Skin of body (tissue), 2 donors: ENCODE measurements around the gene MAP3K20. TPM values are rescaled to one million over a fixed set of nuclear protein-coding genes. Genes with fewer than 3 reads are reported as not detected.

Experiments
- DNase-seq: peaks from one replicate; lab custom pipeline; 2025; lab: John Stamatoyannopoulos, UW
- total RNA-seq: library from RNA; depleted of rRNA; stranded (reverse); fragments of >200 nt; gene quantifications from one replicate; pipeline ENCODE4 v1.2.3, GENCODE V29; 2014

The MAP3K20 gene
- total RNA-seq, 1 donor from 2014 or later, result 60.2 TPM

GRCh38 chr2:173050684-173051083 is 25.0 kb upstream of the MAP3K20 start:
- no peak for DNase-seq

- DNase-seq, result no peak
Observed at GRCh38 chr2:173051463-173052215, 24.0 kb upstream of the MAP3K20 start.

DNA sequence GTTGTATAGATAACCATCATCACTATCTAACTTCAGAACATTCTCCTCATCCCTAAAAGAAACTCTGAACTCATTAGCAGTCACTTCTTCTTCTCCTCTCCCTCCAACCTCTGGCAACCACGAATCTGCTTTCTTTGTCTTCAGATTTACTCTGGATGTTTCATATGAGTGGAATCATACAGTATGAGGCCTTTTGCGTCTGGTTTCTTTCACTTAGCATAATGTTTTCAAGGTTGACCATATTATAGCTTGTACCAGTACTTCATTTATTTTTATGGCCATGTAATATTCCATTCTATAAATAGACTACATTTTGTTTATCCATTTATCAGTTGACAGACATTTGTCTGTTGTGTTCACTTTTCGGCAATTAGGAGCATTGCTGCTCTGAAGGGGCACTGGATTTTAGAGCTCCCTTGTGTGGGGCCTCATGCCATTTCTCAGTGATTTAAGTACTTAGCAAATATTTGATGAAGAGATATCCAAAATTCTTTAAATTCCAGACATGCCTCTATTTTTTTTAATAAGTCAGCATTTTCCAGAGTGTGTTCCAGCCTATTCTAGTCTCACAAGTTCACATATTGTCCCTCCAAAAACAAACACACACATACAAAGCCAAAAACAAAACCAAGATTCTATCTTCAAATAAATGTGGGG is 22.5 kb upstream of the MAP3K20 start:
- DNase-seq, result no peak

DNA sequence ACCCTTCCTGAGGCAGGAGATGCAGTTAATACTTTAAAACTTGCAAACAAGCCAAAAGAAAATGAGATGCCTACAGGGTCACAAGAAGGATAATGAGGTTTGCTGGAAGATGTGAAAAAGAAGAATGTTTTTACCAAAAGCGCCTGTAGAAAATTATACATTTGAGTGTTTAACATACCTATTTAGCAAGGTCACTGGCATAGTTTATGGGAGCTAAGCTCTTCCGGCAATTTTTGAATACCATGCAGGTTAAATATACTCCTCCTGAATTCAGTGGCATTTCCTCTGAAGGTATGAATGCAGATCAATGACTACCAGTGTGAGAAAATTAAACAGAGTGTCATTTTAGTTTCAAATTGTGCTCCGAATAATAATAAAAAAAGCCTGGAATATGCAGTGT is 21.2 kb upstream of the MAP3K20 start:
- DNase-seq, result no peak

GRCh38 chr2:173056705-173057364 is 18.8 kb upstream of the MAP3K20 start:
- DNase-seq, result no peak

DNA sequence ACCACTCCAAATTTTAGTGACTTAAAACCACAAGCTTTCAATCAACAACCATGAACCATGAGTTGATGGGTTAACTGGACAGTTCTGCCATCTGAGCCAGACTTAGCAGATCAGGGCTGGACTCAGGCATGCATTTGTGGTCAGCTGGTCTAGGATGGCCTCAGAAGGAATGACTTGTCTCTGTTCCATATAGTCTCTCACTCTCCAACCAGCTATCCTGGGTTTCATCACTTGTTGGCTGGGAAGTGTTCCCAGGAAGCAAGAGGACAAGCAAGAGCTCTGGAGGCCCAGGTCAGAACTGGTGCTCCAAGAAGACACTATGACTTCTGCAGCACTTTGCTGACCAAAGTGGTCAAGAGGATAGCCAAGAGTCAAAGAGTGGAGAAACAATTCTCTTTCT is 17.5 kb upstream of the MAP3K20 start:
- no peak for DNase-seq

DNA sequence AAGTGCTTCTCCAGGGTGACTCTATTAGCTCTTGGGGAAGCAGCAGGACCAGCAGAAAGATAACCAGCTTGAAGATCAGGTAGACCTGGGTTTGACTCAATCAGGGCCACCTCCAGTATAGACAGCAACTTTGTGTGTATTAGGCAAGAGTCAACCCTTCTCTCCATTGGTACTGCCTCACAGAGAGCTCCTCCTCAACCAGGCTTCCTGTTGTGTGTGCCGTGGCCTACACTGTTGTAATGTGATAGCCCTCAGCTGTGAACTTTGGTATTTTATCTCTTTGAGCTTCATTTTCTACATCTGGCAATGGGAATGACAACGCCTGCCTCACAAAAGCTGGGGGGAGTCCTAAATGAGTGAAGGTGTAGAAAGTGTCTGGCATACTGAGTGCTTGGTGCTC is 17.0 kb upstream of the MAP3K20 start:
- no peak for DNase-seq

- no peak for DNase-seq
Observed at GRCh38 chr2:173059292-173059691, 16.4 kb upstream of the MAP3K20 start.

GRCh38 chr2:173059971-173060461 is 15.6 kb upstream of the MAP3K20 start:
- DNase-seq, result no peak

DNA sequence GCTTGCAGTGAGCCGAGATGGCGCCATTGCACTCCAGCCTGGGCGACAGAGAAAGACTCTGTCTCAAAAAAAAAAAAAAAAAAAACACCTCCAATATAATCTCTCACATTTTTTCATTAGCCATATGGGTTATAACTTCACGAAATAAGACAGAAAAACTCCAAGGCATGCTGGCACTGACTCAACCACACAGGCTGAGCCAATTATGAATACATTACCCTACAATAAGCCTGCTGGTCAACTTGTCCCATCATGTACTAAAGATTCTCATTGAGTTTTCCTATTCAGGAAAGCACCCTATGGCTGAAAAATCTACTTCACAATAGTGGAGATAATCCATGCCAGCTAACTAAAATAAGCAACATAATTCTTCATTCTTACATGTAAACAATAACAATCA is 12.8 kb upstream of the MAP3K20 start:
- DNase-seq, result no peak

DNA sequence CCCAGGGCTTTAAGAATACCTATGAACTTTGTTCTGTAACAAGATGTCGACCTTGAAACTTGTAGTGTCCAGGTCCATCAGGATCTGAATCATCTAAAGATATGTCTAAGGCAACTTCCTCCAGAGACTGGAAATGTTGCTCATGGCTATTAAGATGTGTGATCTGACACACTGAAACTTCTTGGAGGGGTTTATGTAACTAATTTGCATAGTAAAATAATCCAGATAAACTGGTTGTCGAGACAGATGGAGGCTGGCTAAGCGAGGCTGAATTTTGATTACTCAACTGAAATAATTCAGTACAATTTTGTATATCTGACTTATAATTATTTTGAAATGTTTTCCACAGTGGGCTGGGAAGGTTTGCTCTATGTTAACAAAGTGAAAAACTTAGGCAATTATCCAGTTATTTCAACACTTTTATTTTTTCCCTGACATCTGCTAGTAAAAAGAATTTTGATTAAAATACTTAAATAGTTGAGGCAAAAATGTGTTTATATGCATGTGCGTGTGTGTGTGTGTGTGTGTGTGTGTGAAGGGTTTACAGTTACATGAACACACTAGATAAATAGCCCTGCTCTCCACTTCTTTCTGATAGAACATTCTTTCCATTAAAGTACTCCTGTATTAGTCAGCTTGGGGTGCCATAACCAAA is 11.4 kb upstream of the MAP3K20 start:
- no peak for DNase-seq

DNA sequence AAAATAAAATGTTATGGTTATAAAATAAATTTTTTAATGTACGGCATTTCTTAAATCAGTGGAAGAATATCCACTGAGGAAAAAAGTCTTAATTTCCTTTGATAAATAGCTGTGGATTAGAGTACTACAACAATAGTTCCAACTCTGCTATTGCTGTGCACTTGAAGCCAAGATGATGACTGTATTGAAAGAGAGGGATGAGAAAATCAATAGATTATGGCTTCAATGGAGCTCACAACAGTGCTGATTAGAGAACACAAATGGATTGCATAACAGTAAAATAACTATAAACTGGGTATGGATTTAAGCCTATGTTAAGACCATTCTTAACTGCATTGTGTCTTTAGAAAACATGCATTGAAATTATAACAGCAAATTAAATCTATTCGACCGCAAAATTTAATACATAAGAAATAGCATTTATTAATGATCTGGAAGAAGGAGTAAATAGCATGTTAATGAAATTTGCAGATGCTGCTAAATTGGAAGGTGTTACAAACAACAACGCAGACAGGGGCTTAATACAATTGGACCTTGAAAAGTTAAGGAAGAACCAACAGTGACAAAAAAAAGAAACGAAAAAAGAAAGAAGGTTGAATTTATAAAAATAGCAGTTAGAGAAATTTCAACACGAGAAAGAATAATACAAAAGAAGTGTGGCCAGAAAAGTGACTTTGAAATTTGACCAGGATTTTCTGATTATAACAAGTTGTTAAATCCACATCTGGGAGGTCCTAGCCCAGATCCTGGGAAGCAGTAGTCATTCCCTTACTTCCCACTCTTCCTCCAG is 8.6 kb upstream of the MAP3K20 start:
- no peak for DNase-seq

GRCh38 chr2:173075056-173075780 is 428 bp upstream of the MAP3K20 start:
- DNase-seq, result no peak

- peak; percentile 60 for DNase-seq
Observed at GRCh38 chr2:173076581-173077345, 1.1 kb downstream of the MAP3K20 start.

DNA sequence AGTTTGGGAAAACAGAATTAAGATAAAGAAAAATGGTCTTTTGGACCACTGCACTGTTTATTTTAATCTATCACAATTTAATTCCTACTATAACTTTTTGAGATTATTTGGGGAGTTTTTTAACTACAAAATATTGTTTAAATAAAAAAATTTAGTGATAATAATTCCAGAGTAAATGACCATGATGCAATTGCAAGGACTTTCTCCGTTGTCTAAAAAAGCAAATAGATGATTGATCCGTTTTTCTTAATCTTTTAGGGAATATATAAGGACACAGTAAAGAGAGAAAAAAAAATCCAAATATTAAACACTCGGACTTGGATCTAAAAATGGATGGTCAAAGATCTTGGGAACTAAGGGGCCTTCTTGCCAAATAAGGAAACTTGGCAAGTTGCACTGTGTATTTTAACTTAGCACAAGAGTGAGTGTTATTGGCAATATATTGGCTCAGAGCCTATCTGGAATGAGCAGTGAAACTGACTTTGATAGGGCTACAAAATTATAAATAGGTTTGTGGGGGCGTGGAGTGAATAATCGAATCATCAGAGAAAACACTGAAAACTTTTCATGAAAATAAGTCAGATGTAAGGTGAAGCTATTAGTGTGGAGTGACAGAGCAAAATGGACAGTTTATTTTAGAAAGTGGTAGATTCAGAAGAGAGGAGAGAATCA is 2.0 kb downstream of the MAP3K20 start:
- no peak for DNase-seq

GRCh38 chr2:173079141-173079540 is 3.5 kb downstream of the MAP3K20 start:
- no peak for DNase-seq

GRCh38 chr2:173079973-173080860 is 4.6 kb downstream of the MAP3K20 start:
- DNase-seq, result peak; percentile 75
